ENCODE results near the gene ADRA2B.
"Not testable (repeated sequence)": the region's sequence is repeated elsewhere in the genome, so short reads cannot be mapped to it uniquely, and the experiment has no call there.

The ADRA2B gene

DNA sequence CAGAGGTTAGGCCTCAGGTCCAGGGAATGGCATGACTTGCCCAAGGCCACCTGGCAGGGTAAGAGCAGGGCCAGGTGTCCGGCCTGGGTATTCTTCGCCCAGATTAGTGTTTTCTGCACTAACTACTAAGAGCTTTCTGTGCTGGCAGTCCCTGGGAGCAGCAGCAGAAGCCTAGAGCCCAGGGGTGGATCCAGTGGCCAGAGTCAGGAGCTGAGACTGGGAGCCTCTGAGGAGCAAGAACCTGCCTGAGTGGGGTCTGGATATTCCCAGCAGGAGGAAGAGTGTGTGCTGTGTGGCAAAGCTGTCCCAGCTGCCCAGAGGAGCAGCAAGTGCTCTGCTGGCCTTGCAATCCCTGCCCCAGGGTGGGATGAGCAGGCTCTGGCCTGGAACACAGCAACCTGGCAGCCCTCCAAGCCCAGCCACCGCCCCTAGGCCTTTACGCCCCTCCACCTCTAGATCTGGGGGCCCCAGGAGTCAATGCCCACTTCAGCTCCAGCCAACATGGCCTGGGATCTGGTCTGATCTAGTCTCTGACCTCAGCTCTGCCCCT, 50.9 kb downstream of the ADRA2B start:
- no peak for DNase-seq

- not testable (repeated sequence) for DNase-seq
Measured at GRCh38 chr2:96064760-96065159, 51.6 kb downstream of the ADRA2B start.

DNA sequence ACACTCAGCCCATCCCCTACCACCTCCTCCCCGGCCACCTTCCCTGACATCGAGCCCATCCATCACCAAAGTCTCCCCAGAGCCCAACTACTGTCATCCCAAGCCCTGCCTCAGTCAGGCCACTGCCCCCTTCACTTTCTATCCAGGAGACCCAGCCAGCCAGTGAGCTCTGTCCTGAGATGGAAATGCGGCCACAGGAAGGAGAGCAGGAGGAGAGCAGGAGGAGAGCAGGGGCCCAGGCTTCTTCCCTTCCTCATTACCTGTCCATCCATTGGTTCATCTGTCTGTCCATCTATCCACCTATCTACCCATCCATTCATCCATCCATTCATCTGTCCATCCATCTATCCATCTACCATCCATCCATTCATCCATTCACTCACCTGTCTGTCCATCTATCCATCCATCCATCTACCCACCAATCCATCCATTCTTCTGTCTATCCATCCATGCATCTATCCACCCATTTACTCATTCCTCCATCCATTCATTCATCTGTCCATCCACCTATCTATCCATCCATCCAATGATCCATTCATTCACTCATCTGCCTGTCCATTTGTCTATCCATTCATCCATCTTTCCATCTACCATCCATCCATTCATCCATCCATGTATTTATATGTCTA, 52.2 kb downstream of the ADRA2B start:
- DNase-seq: not testable (repeated sequence)

DNA sequence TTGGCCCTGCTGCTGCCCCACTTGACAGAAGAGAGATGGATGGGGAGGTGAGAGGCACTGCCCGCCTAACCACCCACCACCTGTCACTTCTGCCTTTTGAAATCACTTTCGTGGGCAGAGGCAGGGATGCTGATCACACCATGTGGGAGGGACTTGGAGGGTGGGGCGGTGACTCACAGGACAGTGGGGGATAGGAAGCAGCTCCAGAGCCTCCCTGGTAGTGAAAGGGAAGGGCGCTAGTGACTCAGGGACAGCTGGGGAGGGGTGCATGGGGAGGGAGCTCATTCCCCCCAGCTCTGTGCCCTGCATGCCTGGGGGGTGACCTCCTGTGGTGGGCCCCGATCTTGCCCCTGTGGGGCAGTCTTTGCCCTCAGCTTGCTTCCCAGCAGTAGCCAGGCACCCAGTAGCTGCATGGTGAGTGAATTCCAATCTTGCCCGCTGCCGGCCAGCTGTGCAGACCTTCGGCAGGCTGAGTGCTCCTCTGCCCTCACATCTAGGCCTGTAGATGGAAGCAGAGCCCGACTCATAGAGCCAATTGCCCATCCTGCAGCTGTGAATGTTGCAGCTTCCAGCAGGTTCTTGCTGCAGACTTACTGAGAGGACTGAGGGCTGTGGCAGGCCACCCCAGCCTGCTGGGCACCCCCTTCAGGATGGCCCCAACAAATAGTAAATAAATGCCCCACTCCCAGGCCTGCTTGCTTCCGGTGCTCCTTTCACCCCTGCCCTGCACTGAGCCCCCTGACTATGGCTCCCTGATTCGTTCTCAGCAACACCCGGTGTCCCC, 53.1 kb downstream of the ADRA2B start:
- not testable (repeated sequence) for DNase-seq
